Activated CD4-positive, alpha-beta T cell treated with anti-CD3 and anti-CD28 coated beads for 36 hours (primary cell): Measurements from ENCODE around the gene FOXO6. TPM values are rescaled to one million over a fixed set of nuclear protein-coding genes. Genes with fewer than 3 reads are reported as not detected.

Experiments
- ATAC-seq: fragments of 200-7000 bp; cut with Tn5 transposase; one replicate; pipeline ENCODE4 v1.10.0; 2021; ENCODE audit warnings: mild to moderate bottlenecking, moderate library complexity
- CTCF ChIA-PET: fragments of 350-600 bp; sonication (Branson Sonifier 250); formaldehyde crosslinking; loops from one replicate; lab custom pipeline; 2021; ENCODE audit warnings: antibody characterized with exemption; lab: Charles Lee
- POLR2A ChIA-PET: fragments of 350-600 bp; sonication (Branson Sonifier 250); formaldehyde crosslinking; loops from one replicate; lab custom pipeline; 2021; ENCODE audit warnings: antibody characterized with exemption, inconsistent platforms; lab: Charles Lee
- DNase-seq: peaks from one replicate; pipeline ENCODE4 v3.0.0-alpha.2; 2020
- H3K27ac Mint-ChIP-seq: one replicate; pipeline ENCODE4 v1.8.0; 2021; ENCODE audit warnings: mixed read lengths
- H3K27me3 Mint-ChIP-seq: one replicate; pipeline ENCODE4 v1.8.0; 2021; ENCODE audit warnings: mixed read lengths
- H3K36me3 Mint-ChIP-seq: one replicate; pipeline ENCODE4 v1.8.0; 2021; ENCODE audit warnings: low read depth, mixed read lengths
- H3K4me1 Mint-ChIP-seq: one replicate; pipeline ENCODE4 v1.8.0; 2021; ENCODE audit warnings: mixed read lengths
- H3K4me3 Mint-ChIP-seq: one replicate; pipeline ENCODE4 v1.8.0; 2021; ENCODE audit warnings: mild to moderate bottlenecking, moderate library complexity, mixed read lengths
- H3K9me3 Mint-ChIP-seq: one replicate; pipeline ENCODE4 v1.8.0; 2021; ENCODE audit warnings: low read depth, mixed read lengths
- intact Hi-C, 2 experiments: fragments of 100-400 bp; cut with DNase I in 1 of 2; cut with micrococcal nuclease in 1 of 2; formaldehyde crosslinking; loops; one replicate each; pipeline versions ENCODE4 v1.14.2 to v1.15.1; 2022 to 2024; cut with DNase I, micrococcal nuclease
- total RNA-seq, 2 experiments: library from RNA; stranded (reverse); gene quantifications; one replicate each; pipeline ENCODE4 v1.2.3, GENCODE V29; 2021

Gene FOXO6
- total RNA-seq, 2 experiments from 2014 or later: 0.09 TPM; not detected in 1

GRCh38 chr1:41428738-41429640, 67.8 kb downstream of the FOXO6 start:
- no peaks in the 10 kb centered on the region for H3K36me3 Mint-ChIP-seq
- CTCF ChIA-PET: interaction anchor here (0.7 kb wide), 1 partner anchor 12 kb away, joined by 4 read pairs; no protein-coding TSS in a partner anchor
- intact Hi-C loops: no loop called here

GRCh38 chr1:41429641-41430035, 68.4 kb downstream of the FOXO6 start:
- H3K4me1 Mint-ChIP-seq: no peaks in the 10 kb centered on the region
- intact Hi-C loops: no loop called here
- H3K27me3 Mint-ChIP-seq: peaks cover 15% of the 10 kb centered on the region
- H3K9me3 Mint-ChIP-seq: no peaks in the 10 kb centered on the region
- no peak overlapping the region for H3K27ac Mint-ChIP-seq
- DNase-seq (no peak), ATAC-seq (no peak)
- H3K36me3 Mint-ChIP-seq: no peaks in the 10 kb centered on the region
- ChIA-PET POLR2A (no interaction called here), CTCF (no interaction called here)
- H3K4me3 Mint-ChIP-seq: no peak overlapping the region

More at GRCh38 chr1:41428738-41429640, 67.8 kb downstream of the FOXO6 start:
- H3K9me3 Mint-ChIP-seq: no peaks in the 10 kb centered on the region
- no peaks in the 10 kb centered on the region for H3K4me1 Mint-ChIP-seq
- no peak overlapping the region for H3K27ac Mint-ChIP-seq
- H3K4me3 Mint-ChIP-seq: no peak overlapping the region
- DNase-seq (no peak), ATAC-seq (no peak)
- POLR2A ChIA-PET: no interaction called here
- peaks cover 12% of the 10 kb centered on the region for H3K27me3 Mint-ChIP-seq

GRCh38 chr1:41430069-41430468, 68.8 kb downstream of the FOXO6 start:
- Mint-ChIP-seq H3K36me3 (no peaks in the 10 kb centered on the region), H3K4me3 (no peak overlapping the region), H3K9me3 (no peaks in the 10 kb centered on the region), H3K4me1 (no peaks in the 10 kb centered on the region), H3K27me3 (peaks cover 18% of the 10 kb centered on the region), H3K27ac (no peak overlapping the region)
- DNase-seq: no peak
- CTCF ChIA-PET: no interaction called here
- intact Hi-C loops: no loop called here
- POLR2A ChIA-PET: no interaction called here
- ATAC-seq: no peak

- DNase-seq (no peak), ATAC-seq (no peak)
- intact Hi-C loops: no loop called here
- H3K27ac Mint-ChIP-seq: no peak overlapping the region
- H3K36me3 Mint-ChIP-seq: no peaks in the 10 kb centered on the region
- peaks cover 20% of the 10 kb centered on the region for H3K27me3 Mint-ChIP-seq
- no peak overlapping the region for H3K4me3 Mint-ChIP-seq
- no peaks in the 10 kb centered on the region for H3K9me3 Mint-ChIP-seq
- ChIA-PET CTCF (no interaction called here), POLR2A (no interaction called here)
- no peaks in the 10 kb centered on the region for H3K4me1 Mint-ChIP-seq
Measured at GRCh38 chr1:41430582-41430981, 69.3 kb downstream of the FOXO6 start.

DNA sequence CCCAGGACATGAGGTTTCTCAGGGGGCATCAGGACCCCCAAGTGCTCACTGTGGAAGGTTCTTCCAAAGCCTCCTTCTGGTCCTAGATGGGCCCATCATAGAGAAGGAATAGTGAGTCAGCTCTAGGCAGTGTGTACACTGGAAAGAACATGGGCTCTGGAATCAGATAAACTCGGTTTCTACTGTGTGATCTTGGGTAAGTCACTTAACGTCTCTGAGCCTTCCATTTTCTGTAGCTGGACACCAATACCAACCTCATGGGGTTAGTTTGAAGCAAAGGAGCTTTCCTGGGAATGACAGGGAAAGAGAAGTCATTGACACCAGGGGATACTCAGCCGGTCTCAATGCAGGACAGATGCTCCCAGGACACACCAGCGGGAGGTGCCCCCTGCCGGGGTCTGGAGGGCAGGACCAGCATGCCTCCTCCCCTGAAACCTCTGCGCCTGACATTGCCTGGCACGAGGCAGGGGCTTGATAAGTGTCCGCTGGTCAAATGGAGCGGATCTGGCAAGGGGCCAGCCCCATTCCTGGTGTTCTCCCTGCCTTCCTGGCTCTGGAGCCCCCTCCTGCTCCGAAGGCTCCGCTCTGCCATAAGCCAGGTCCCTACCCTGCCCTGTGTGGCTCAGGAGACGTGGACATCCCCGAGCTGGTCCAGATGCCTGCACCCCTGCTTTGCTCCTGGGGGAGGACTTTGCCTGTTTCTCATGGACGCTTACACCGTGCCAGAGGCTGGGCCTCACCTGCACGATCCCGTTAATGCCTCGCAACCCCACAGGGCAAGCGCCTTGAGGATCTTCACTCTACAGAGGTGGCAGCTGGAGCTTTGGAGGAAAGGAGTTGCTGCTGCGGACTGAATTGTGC, 70.5 kb downstream of the FOXO6 start:
- Mint-ChIP-seq H3K27me3 (peaks cover 21% of the 10 kb centered on the region), H3K9me3 (no peaks in the 10 kb centered on the region), H3K4me3 (no peak overlapping the region), H3K27ac (no peak overlapping the region), H3K36me3 (no peaks in the 10 kb centered on the region), H3K4me1 (no peaks in the 10 kb centered on the region)
- POLR2A ChIA-PET: no interaction called here
- DNase-seq (no peak), ATAC-seq (no peak)
- intact Hi-C loops: loop anchor here (1.0 kb wide), 4 partner anchors 108 to 163 kb away; no protein-coding TSS in a partner anchor
- CTCF ChIA-PET: interaction anchor here (0.6 to 3.4 kb wide), 15 partner anchors 9 to 165 kb away, joined by 3 to 19 read pairs (median 4); no protein-coding TSS in a partner anchor

Other genes with a start within 250 kb of the FOXO6 start
- 10 to 100 TPM; 23.7 to 31.0 TPM for gene SCMH1, start 119.1 kb upstream of the FOXO6 start, total RNA-seq
- not detected for gene EDN2, start 123.2 kb downstream of the FOXO6 start, total RNA-seq